ENCODE data around the gene CYP11A1. TPM values are rescaled to one million over a fixed set of nuclear protein-coding genes. Genes with fewer than 3 reads are reported as not detected.

The CYP11A1 gene
- total RNA-seq, 1 donor from 2014 or later = 62.4 TPM

DNA sequence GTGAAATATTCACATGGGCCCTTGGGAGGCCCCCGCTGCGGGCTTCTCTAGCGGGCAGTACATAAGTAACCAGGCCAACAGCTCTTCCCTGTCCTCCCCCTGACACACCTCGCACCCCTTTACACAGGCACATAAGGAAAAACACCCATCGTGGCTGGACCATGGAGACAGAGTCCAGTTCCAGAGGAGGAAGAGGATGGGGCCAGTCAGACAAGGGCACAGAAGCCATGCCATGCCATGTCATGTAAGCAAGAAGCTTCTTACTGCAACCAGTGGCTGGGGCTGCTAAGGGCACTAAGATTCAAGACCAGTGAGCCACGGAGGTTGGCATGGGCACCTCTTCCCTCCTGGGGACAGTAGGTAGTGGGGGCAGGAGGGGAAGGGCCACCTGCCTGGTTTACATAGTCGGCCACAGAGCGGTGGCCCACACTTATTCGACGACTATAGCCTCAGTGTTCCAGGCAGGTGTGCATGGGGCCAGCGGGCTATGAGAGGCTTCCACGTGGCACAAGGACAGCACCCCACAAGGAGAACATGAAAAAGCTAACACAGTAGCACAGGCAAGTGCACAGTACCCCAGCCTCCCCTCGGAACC is 5.7 kb upstream of the CYP11A1 start:
- no peak overlapping the region for H3K27ac ChIP-seq
- peaks cover 4 to 12% of the 10 kb centered on the region in 2 donors for H3K4me1 ChIP-seq
- intact Hi-C loops (cut with DNase I) = loop anchor here (1.0 to 10.0 kb wide), 5 partner anchors 65 to 582 kb away; partner anchors contain the start of genes ARID3B and RPP25
- TF ChIP-seq, protein P1, sequence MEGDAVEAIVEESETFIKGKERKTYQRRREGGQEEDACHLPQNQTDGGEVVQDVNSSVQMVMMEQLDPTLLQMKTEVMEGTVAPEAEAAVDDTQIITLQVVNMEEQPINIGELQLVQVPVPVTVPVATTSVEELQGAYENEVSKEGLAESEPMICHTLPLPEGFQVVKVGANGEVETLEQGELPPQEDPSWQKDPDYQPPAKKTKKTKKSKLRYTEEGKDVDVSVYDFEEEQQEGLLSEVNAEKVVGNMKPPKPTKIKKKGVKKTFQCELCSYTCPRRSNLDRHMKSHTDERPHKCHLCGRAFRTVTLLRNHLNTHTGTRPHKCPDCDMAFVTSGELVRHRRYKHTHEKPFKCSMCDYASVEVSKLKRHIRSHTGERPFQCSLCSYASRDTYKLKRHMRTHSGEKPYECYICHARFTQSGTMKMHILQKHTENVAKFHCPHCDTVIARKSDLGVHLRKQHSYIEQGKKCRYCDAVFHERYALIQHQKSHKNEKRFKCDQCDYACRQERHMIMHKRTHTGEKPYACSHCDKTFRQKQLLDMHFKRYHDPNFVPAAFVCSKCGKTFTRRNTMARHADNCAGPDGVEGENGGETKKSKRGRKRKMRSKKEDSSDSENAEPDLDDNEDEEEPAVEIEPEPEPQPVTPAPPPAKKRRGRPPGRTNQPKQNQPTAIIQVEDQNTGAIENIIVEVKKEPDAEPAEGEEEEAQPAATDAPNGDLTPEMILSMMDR (IDR thresholded peaks at IDR 0.05) = no peak
- no peaks in the 10 kb centered on the region for H3K9me3 ChIP-seq
- H3K27me3 ChIP-seq = no peaks in the 10 kb centered on the region
- no peaks in the 10 kb centered on the region for H3K36me3 ChIP-seq
- H3K4me3 ChIP-seq = no peak overlapping the region
- DNase-seq (ENCODE audit: low spot score in 2 of 2) = peak in 1 of 2 donors; percentile 39

DNA sequence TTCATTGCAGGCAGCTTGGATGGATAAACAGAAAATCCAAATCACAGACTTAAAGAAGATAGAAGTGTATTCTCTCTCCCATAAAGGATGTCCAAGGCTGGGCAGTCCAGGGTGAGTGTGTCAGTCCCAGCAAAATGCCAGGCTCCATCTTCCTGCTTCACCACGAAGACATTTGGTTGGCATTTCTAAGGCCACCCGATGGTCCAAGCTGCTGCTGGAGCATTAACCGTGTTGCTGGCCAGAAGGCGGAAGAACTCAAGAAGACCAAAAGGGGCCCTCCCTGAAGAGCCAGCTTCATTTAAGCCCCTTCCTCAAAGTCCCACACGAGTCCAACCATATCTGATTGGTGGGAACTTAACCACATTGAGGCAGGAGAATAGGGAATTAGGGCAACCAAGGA is 3.0 kb upstream of the CYP11A1 start:
- Histone ChIP-seq H3K36me3 (no peaks in the 10 kb centered on the region), H3K9me3 (no peaks in the 10 kb centered on the region), H3K4me3 (no peak overlapping the region), H3K4me1 (peaks cover 4 to 21% of the 10 kb centered on the region in 2 donors), H3K27ac (no peak overlapping the region), H3K27me3 (no peaks in the 10 kb centered on the region)
- intact Hi-C loops (cut with DNase I) = loop anchor here (5.0 to 10.0 kb wide), 3 partner anchors 172 to 584 kb away; partner anchors contain the start of genes ARID3B and RPP25
- TF ChIP-seq, protein P1 (IDR thresholded peaks at IDR 0.05) = no peak
- DNase-seq (ENCODE audit: low spot score in 2 of 2) = no peak

DNA sequence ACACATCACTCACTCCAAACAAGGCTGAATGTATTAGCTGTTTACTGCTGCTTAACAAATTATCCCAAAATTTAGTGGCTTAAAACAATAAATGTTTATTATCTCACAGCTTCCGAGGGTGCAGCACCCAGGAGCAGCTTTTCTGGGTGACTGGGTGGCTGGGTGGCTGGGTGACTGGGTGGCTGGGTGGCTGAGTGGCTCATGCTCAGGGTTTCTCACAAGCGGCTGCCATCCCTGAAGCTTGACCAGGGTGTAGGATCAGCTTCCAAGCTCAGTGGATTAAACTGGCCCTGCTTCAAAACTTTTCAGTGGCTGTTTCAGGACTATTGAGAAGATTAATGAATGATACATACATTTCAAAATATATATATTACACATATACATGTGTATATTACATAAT is 2.3 kb upstream of the CYP11A1 start:
- DNase-seq (ENCODE audit: low spot score in 2 of 2) = no peak
- H3K4me3 ChIP-seq = no peak overlapping the region
- no peaks in the 10 kb centered on the region for H3K36me3 ChIP-seq
- TF ChIP-seq, protein P1 (IDR thresholded peaks at IDR 0.05) = no peak
- H3K4me1 ChIP-seq = peaks cover 4 to 19% of the 10 kb centered on the region in 2 donors
- no peak overlapping the region for H3K27ac ChIP-seq
- H3K27me3 ChIP-seq = no peaks in the 10 kb centered on the region
- no peaks in the 10 kb centered on the region for H3K9me3 ChIP-seq
- intact Hi-C loops (cut with DNase I) = loop anchor here (5.0 to 10.0 kb wide), 3 partner anchors 173 to 585 kb away; partner anchors contain the start of genes ARID3B and RPP25

DNA sequence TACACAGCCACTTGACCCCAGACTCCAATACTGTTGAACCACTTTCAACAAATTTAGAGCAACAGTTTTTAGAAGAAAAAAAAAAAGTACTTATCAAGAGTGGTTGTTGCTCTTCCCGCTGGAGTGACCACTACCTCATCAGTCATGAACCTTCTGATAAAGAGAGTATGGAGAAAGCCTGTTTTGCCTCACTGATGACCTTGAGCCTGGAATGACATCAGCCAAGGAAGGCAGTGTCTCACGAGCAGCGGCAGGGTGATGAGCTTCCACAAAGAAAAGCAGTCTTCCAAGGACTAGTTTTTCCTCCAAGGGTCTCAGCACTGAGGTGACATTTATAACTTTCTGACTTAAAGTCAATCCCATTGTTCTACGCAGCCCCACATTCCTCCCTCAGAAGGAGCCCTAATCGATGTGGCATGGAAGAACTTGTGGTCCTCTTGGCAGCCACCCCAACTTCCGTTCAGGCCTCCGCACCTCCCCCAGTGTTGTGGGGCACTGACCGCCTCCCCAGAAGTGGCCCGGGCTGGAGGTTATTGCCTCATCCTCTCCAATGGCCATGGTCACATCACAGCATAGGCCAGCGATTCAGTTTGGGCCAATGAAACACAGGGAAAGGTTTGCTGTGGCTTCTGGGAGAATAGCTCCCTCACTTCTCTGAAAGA is 1.8 kb upstream of the CYP11A1 start:
- Histone ChIP-seq H3K27me3 (no peaks in the 10 kb centered on the region), H3K27ac (no peak overlapping the region), H3K36me3 (no peaks in the 10 kb centered on the region), H3K4me3 (no peak overlapping the region), H3K9me3 (no peaks in the 10 kb centered on the region), H3K4me1 (peaks cover 0 to 15% of the 10 kb centered on the region in 2 donors)
- TF ChIP-seq, protein P1 (IDR thresholded peaks at IDR 0.05) = no peak
- intact Hi-C loops (cut with DNase I) = no loop called here
- peak in 1 of 2 donors; percentile 38 for DNase-seq (ENCODE audit: low spot score in 2 of 2)

DNA sequence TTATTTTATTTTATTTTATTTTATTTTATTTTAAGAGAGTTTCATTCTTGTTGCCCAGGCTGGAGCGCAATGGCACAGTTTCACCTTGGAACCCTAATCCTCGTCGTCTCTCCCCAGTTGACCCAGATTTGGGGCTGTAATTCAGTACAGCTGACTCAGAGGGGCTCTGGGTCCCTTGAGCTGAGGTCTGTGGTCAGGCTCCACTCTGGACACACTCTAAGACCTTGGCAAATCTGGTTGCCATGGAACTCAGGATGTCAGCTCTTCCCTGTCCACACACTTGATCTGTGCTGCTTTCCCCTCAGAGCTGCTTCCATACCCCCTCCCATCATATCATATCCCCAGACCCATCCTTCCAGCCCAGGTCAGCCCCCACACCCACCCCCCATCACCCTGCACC is 675 bp upstream of the CYP11A1 start:
- no peak overlapping the region for H3K4me3 ChIP-seq
- intact Hi-C loops (cut with DNase I) = no loop called here
- H3K9me3 ChIP-seq = no peaks in the 10 kb centered on the region
- peak in 1 of 2 donors; percentile 37 for DNase-seq (ENCODE audit: low spot score in 2 of 2)
- TF ChIP-seq, protein P1 (IDR thresholded peaks at IDR 0.05) = no peak
- no peak overlapping the region for H3K27ac ChIP-seq
- H3K27me3 ChIP-seq = no peaks in the 10 kb centered on the region
- H3K36me3 ChIP-seq = no peaks in the 10 kb centered on the region
- peaks cover 0 to 11% of the 10 kb centered on the region in 2 donors for H3K4me1 ChIP-seq

All from ascending aorta (tissue), 2 donors.